IMR-90 (cell line): ENCODE results near the gene UXS1. TPM values are rescaled to one million over a fixed set of nuclear protein-coding genes. Genes with fewer than 3 reads are reported as not detected.

Experiments used
- ATAC-seq: fragments of 200-7000 bp; cut with Tn5 transposase; 2 replicates; pipeline ENCODE4 v1.9.1; 2020; ENCODE audit warnings: low read depth, mild to moderate bottlenecking, moderate library complexity
- BruUV-seq: library from RNA; stranded (reverse); fragments of 400-500 nt; replicated peaks from 2 replicates; lab custom pipeline; 2021; lab: Mats Ljungman, UMichigan
- CTCF ChIA-PET: fragments of 300-600 bp; formaldehyde crosslinking; extraction: SDS; loops from one replicate; lab custom pipeline; 2021; ENCODE audit warnings: antibody characterized with exemption; lab: Yijun Ruan, JAX
- POLR2A ChIA-PET: fragments of 300-600 bp; sonication (Branson Sonifier 250); formaldehyde crosslinking; loops from one replicate; lab custom pipeline; 2022; ENCODE audit warnings: antibody characterized with exemption; ENCODE audit not compliant: unreplicated experiment; lab: Charles Lee
- DNase-seq: peaks from one replicate; pipeline ENCODE4 v3.0.0; 2013
- H2AFZ ChIP-seq: replicated peaks from 2 replicates; pipeline ENCODE3; 2013; ENCODE audit warnings: low read length, mild to moderate bottlenecking; ENCODE audit not compliant: poor library complexity
- H2AK5ac ChIP-seq: 2 replicates; pipeline ENCODE4 v1.6.1; 2013; ENCODE audit warnings: low read depth, low read length, inconsistent platforms
- H2AK9ac ChIP-seq: replicated peaks from 2 replicates; pipeline ENCODE3; 2013; ENCODE audit warnings: mild to moderate bottlenecking, low read depth, low read length, moderate library complexity; ENCODE audit not compliant: poor library complexity
- H2BK120ac ChIP-seq: 2 replicates; pipeline ENCODE4 v1.6.1; 2013; ENCODE audit warnings: low read depth, low read length, inconsistent platforms
- H2BK15ac ChIP-seq: 3 replicates; pipeline ENCODE4 v1.6.1; 2013; ENCODE audit warnings: low read depth, low read length, inconsistent platforms
- H2BK20ac ChIP-seq: 2 replicates; pipeline ENCODE4 v1.6.1; 2013; ENCODE audit warnings: low read depth, mild to moderate bottlenecking, inconsistent platforms, low read length, moderate library complexity
- H2BK5ac ChIP-seq: 2 replicates; pipeline ENCODE4 v1.6.1; 2013; ENCODE audit warnings: mild to moderate bottlenecking, low read depth, low read length, inconsistent platforms; ENCODE audit not compliant: poor library complexity, severe bottlenecking
- H3K14ac ChIP-seq: replicated peaks from 2 replicates; pipeline ENCODE4 v1.6.1; 2013; ENCODE audit warnings: low read depth, low read length, inconsistent platforms
- H3K18ac ChIP-seq: 2 replicates; pipeline ENCODE4 v1.6.1; 2013; ENCODE audit warnings: low read depth, low read length, control low read depth
- H3K23ac ChIP-seq: 2 replicates; pipeline ENCODE4 v1.6.1; 2013; ENCODE audit warnings: low read depth, low read length, inconsistent platforms
- H3K27ac ChIP-seq: 2 replicates; pipeline ENCODE4 v1.5.1; 2013; ENCODE audit warnings: mild to moderate bottlenecking, control low read depth, low read length; ENCODE audit not compliant: insufficient read depth
- H3K27me3 ChIP-seq: 2 replicates; pipeline ENCODE4 v1.6.1; 2013; ENCODE audit warnings: low read length; ENCODE audit not compliant: control insufficient read depth, insufficient read depth
- H3K36me3 ChIP-seq: 2 replicates; pipeline ENCODE4 v1.6.1; 2013; ENCODE audit warnings: low read length, mixed read lengths; ENCODE audit not compliant: control insufficient read depth, insufficient read depth
- H3K4ac ChIP-seq: 2 replicates; pipeline ENCODE4 v1.6.1; 2013; ENCODE audit warnings: low read depth, low read length, inconsistent platforms
- H3K4me1 ChIP-seq: 2 replicates; pipeline ENCODE4 v1.6.1; 2013; ENCODE audit warnings: low read length, mixed read lengths; ENCODE audit not compliant: control insufficient read depth, insufficient read depth
- H3K4me2 ChIP-seq: 2 replicates; pipeline ENCODE4 v1.6.1; 2013; ENCODE audit warnings: low read depth, mild to moderate bottlenecking, control low read depth, low read length, moderate library complexity
- H3K4me3 ChIP-seq: 2 replicates; pipeline ENCODE4 v1.5.1; 2013; ENCODE audit warnings: low read depth, mild to moderate bottlenecking, control low read depth, low read length, moderate library complexity; ENCODE audit not compliant: insufficient read depth
- H3K56ac ChIP-seq: 2 replicates; pipeline ENCODE4 v1.6.1; 2013; ENCODE audit warnings: low read length, inconsistent platforms; ENCODE audit not compliant: insufficient read depth; ENCODE audit errors: extremely low read depth
- H3K79me1 ChIP-seq, 2 experiments: 2 replicates each; pipeline ENCODE4 v1.6.1; 2013; ENCODE audit warnings: low read length in 2 of 2, inconsistent platforms in 1 of 2, low read depth in 1 of 2
- H3K9ac ChIP-seq: 2 replicates; pipeline ENCODE4 v1.6.1; 2013; ENCODE audit warnings: low read depth, low read length, control low read depth
- H3K9me1 ChIP-seq: 2 replicates; pipeline ENCODE4 v1.6.1; 2013; ENCODE audit warnings: low read length, inconsistent platforms; ENCODE audit not compliant: insufficient read depth
- H3K9me3 ChIP-seq: 2 replicates; pipeline ENCODE4 v1.6.1; 2013; ENCODE audit warnings: low read length; ENCODE audit not compliant: control insufficient read depth, insufficient read depth
- H4K20me1 ChIP-seq: 2 replicates; pipeline ENCODE4 v1.6.1; 2013; ENCODE audit warnings: low read length, inconsistent platforms; ENCODE audit not compliant: insufficient read depth
- H4K5ac ChIP-seq: 2 replicates; pipeline ENCODE4 v1.6.1; 2013; ENCODE audit warnings: mild to moderate bottlenecking, low read depth, low read length, control low read depth
- H4K8ac ChIP-seq, 2 experiments: 2 replicates each; pipeline ENCODE4 v1.6.1; 2013; ENCODE audit warnings: low read depth in 2 of 2, low read length in 2 of 2, control low read depth in 1 of 2, inconsistent platforms in 1 of 2
- H4K91ac ChIP-seq: 2 replicates; pipeline ENCODE4 v1.6.1; 2013; ENCODE audit warnings: low read depth, low read length, inconsistent platforms; ENCODE audit not compliant: insufficient read depth
- BHLHE40 ChIP-seq: fragments of 150-350 bp; IDR thresholded peaks from 2 replicates; pipeline ENCODE4 v1.6.1; 2016; ENCODE audit warnings: mild to moderate bottlenecking, low read depth, low read length
- CHD1 ChIP-seq: IDR thresholded peaks from 2 replicates; pipeline ENCODE4 v1.6.1; 2012; ENCODE audit warnings: low read depth, low read length, improper control_type of control experiment
- CTCF ChIP-seq: conservative IDR thresholded peaks from 2 replicates; pipeline ENCODE4 v1.5.1; 2012; ENCODE audit warnings: mild to moderate bottlenecking, low read depth, low read length, improper control_type of control experiment
- FOS ChIP-seq: fragments of 150-350 bp; IDR thresholded peaks from 2 replicates; pipeline ENCODE4 v1.6.1; 2016; ENCODE audit warnings: low read depth, low read length
- MAZ ChIP-seq: IDR thresholded peaks from 2 replicates; pipeline ENCODE4 v1.6.1; 2012; ENCODE audit warnings: low read depth, mild to moderate bottlenecking, low read length, improper control_type of control experiment, moderate library complexity, borderline replicate concordance
- MXI1 ChIP-seq: IDR thresholded peaks from 2 replicates; pipeline ENCODE4 v1.6.1; 2012; ENCODE audit warnings: low read depth, mild to moderate bottlenecking, low read length, moderate library complexity, borderline replicate concordance
- NFE2L2 ChIP-seq: fragments of 150-350 bp; IDR thresholded peaks from 2 replicates; pipeline ENCODE4 v1.6.1; 2016; ENCODE audit warnings: low read depth, mild to moderate bottlenecking, low read length
- RAD21 ChIP-seq: IDR thresholded peaks from 2 replicates; pipeline ENCODE4 v1.6.1; 2012; ENCODE audit warnings: low read length, improper control_type of control experiment
- RCOR1 ChIP-seq: IDR thresholded peaks from 2 replicates; pipeline ENCODE4 v1.6.1; 2012; ENCODE audit warnings: mild to moderate bottlenecking, low read length, improper control_type of control experiment; ENCODE audit not compliant: insufficient replicate concordance
- RFX5 ChIP-seq: IDR thresholded peaks from 2 replicates; pipeline ENCODE4 v1.8.0; 2012; ENCODE audit warnings: low read depth, mild to moderate bottlenecking, low read length, moderate library complexity
- SMC3 ChIP-seq: fragments of 150-350 bp; IDR thresholded peaks from 2 replicates; pipeline ENCODE4 v1.6.1; 2016; ENCODE audit warnings: low read depth, mild to moderate bottlenecking, antibody characterized with exemption, low read length, moderate library complexity
- WGBS, 2 experiments: methylation state at CpG; one replicate each; pipeline versions ENCODE4 v1.1.5 to v1.1.7; 2013; ENCODE audit warnings: missing lambda C conversion rate in 2 of 2; ENCODE audit not compliant: insufficient read length in 1 of 2; ENCODE audit errors: extremely low coverage in 2 of 2; 5-methylcytosine and 5-hydroxymethylcytosine counted together
- dilution Hi-C: fragments of 300-500 bp; cut with HindIII; formaldehyde crosslinking; loops from one replicate; pipeline ENCODE4 v1.14.3; 2018; ENCODE audit warnings: low sequenced_read_pairs; ENCODE audit not compliant: unreplicated experiment
- in situ Hi-C: fragments of 300-500 bp; cut with MboI; formaldehyde crosslinking; loops from 3 replicates; pipeline ENCODE4 v1.14.3; 2019; ENCODE audit warnings: low sequenced_read_pairs, inconsistent platforms, mixed read lengths
- intact Hi-C: fragments of 100-400 bp; cut with micrococcal nuclease; formaldehyde crosslinking; loops from 2 replicates; pipeline ENCODE4 v1.10.0; 2022
- polyA plus RNA-seq, 3 experiments: library from polyadenylated mRNA; depleted of rRNA; stranded (reverse); fragments of >200 nt; gene quantifications; 2 replicates each; pipeline ENCODE4 v1.2.3, GENCODE V29; 2012; ENCODE audit warnings: low replicate concordance in 1 of 3
- total RNA-seq: library from RNA; depleted of rRNA; stranded (reverse); fragments of >200 nt; gene quantifications from 2 replicates; pipeline ENCODE4 v1.2.3, GENCODE V29; 2012
- TF ChIP-seq, protein P1 (sequence below): fragments of 150-350 bp; IDR thresholded peaks from 2 replicates; pipeline ENCODE4 v1.6.1; 2017; ENCODE audit warnings: mild to moderate bottlenecking, antibody characterized with exemption, low read length, low read depth
- TF ChIP-seq, protein P2 (sequence below): fragments of 150-350 bp; IDR thresholded peaks from 2 replicates; pipeline ENCODE4 v1.6.1; 2016; ENCODE audit warnings: low read depth, mild to moderate bottlenecking, low read length, moderate library complexity, borderline replicate concordance

UXS1 gene
- total and polyA plus RNA-seq, 2 of the 4 experiments (the other 2 are of a cell fraction): 33.7 to 54.3 TPM

DNA sequence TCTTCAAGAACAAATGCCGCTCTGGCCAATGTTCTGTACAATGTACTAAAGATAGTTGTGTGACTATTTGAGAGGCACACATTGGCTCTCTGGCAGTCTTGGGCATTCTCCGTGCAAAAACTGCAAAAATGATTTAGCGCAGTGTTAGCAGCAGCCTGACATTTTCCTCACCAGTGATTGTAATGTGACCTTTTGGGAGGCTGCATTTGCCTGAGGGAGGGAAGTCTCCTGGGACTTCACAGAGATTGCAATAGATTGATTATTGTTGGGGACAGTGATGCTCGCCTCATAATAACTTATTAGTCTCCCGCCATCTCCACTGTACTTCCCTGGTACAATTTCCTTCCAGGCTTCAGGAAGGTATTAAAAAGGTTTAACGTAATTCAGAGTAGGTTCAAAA lies 149.2 kb downstream of the UXS1 start:
- Histone ChIP-seq H4K5ac (no peak overlapping the region), H2BK20ac (no peak overlapping the region), H2BK15ac (no peak overlapping the region), H3K4me3 (no peak overlapping the region), H3K56ac (no peak overlapping the region), H3K9me1 (no peaks in the 10 kb centered on the region), H3K4me2 (no peak overlapping the region), H3K79me1 (no peaks in the 10 kb centered on the region), H3K23ac (no peak overlapping the region), H3K14ac (no peak overlapping the region), H3K4me1 (no peaks in the 10 kb centered on the region), H3K9ac (no peak overlapping the region), H2AFZ (no peak overlapping the region), H4K91ac (no peak overlapping the region), H3K36me3 (no peaks in the 10 kb centered on the region), H2BK120ac (no peak overlapping the region), H4K8ac (no peak overlapping the region), H3K27ac (no peak overlapping the region), H2BK5ac (no peak overlapping the region), H3K18ac (no peak overlapping the region), H3K4ac (no peak overlapping the region), H2AK9ac (no peak overlapping the region), H2AK5ac (no peak overlapping the region), H3K9me3 (no peaks in the 10 kb centered on the region), H3K27me3 (peaks cover 16% of the 10 kb centered on the region), H4K20me1 (no peaks in the 10 kb centered on the region)
- ChIA-PET POLR2A (no interaction called here), CTCF (no interaction called here)
- no peak for DNase-seq
- TF ChIP-seq BHLHE40: no peak
- no peak for TF ChIP-seq MAZ
- TF ChIP-seq, protein P1, sequence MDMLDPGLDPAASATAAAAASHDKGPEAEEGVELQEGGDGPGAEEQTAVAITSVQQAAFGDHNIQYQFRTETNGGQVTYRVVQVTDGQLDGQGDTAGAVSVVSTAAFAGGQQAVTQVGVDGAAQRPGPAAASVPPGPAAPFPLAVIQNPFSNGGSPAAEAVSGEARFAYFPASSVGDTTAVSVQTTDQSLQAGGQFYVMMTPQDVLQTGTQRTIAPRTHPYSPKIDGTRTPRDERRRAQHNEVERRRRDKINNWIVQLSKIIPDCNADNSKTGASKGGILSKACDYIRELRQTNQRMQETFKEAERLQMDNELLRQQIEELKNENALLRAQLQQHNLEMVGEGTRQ: no peak
- TF ChIP-seq FOS: no peak
- no peak for TF ChIP-seq MXI1
- TF ChIP-seq SMC3: no peak
- TF ChIP-seq RAD21: no peak
- no peak for TF ChIP-seq CHD1
- TF ChIP-seq NFE2L2: no peak
- TF ChIP-seq RCOR1: no peak
- no peak for TF ChIP-seq CTCF
- TF ChIP-seq, protein P2, sequence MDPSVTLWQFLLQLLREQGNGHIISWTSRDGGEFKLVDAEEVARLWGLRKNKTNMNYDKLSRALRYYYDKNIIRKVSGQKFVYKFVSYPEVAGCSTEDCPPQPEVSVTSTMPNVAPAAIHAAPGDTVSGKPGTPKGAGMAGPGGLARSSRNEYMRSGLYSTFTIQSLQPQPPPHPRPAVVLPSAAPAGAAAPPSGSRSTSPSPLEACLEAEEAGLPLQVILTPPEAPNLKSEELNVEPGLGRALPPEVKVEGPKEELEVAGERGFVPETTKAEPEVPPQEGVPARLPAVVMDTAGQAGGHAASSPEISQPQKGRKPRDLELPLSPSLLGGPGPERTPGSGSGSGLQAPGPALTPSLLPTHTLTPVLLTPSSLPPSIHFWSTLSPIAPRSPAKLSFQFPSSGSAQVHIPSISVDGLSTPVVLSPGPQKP: no peak
- no peak for TF ChIP-seq RFX5
- BruUV-seq: no TSS peak
- dilution Hi-C loops (no loop called here), in situ Hi-C loops (no loop called here), intact Hi-C loops (no loop called here)
- no peak for ATAC-seq
- 83% methylated on average over 1 of the region's 6 CpGs; no CpG with 5 or more reads in 1 of the 2 experiments for WGBS, 2 experiments
